Endothelial cell of umbilical vein (primary cell): ENCODE data around the gene PPP2R5B.

Source experiments
- POLR2A ChIP-seq: IDR thresholded peaks from 2 replicates; pipeline ENCODE4 v1.6.1; 2012; ENCODE audit warnings: low read depth, mild to moderate bottlenecking, control low read depth, low read length
- POLR2AphosphoS5 ChIP-seq: IDR thresholded peaks from 2 replicates; pipeline ENCODE4 v1.6.1; 2012; ENCODE audit warnings: low read depth, mild to moderate bottlenecking, control low read depth, low read length, moderate library complexity; ENCODE audit not compliant: insufficient read depth
- TF ChIP-seq, protein P1 (sequence below), 2 donors: IDR thresholded peaks; 1 replicate in 1 of 2; 2 replicates in 1 of 2; pipeline ENCODE4 v1.5.1; 2011; ENCODE audit warnings: low read length in 2 of 2, mild to moderate bottlenecking in 2 of 2, moderate library complexity in 2 of 2, control low read depth in 1 of 2, inconsistent platforms in 1 of 2, low read depth in 1 of 2; ENCODE audit not compliant: insufficient read depth in 1 of 2; ENCODE audit errors: extremely low read depth in 1 of 2
- TF ChIP-seq, protein P2 (sequence below): IDR thresholded peaks from 2 replicates; pipeline ENCODE4 v1.6.1; 2011; ENCODE audit not compliant: insufficient read depth, insufficient read length

DNA sequence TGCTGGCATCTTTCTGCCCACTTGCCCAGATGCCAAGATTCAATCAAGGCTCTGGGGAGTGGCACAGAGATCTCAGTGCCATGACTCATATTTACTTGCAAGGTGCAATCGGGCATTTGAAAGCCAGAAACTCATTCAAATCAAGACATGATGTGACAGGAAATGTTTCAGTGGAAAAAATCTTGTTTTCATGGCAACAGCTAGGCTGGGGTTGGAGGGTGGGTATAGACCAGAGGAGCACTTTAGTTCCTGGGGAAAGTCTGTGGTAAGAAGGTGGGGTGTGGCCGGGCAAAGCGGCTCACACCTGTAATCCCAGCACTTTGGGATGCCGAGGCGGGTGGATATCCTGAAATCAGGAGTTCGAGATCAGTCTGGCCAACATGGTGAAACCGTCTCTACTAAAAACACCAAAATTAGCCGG lies 46.3 kb downstream of the PPP2R5B start:
- no peak for TF ChIP-seq POLR2A
- TF ChIP-seq, protein P1, sequence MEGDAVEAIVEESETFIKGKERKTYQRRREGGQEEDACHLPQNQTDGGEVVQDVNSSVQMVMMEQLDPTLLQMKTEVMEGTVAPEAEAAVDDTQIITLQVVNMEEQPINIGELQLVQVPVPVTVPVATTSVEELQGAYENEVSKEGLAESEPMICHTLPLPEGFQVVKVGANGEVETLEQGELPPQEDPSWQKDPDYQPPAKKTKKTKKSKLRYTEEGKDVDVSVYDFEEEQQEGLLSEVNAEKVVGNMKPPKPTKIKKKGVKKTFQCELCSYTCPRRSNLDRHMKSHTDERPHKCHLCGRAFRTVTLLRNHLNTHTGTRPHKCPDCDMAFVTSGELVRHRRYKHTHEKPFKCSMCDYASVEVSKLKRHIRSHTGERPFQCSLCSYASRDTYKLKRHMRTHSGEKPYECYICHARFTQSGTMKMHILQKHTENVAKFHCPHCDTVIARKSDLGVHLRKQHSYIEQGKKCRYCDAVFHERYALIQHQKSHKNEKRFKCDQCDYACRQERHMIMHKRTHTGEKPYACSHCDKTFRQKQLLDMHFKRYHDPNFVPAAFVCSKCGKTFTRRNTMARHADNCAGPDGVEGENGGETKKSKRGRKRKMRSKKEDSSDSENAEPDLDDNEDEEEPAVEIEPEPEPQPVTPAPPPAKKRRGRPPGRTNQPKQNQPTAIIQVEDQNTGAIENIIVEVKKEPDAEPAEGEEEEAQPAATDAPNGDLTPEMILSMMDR (IDR thresholded peaks at IDR 0.05; ENCODE audit: extremely low read depth in 1 of 2, insufficient read depth in 1 of 2, low read depth in 1 of 2, low read length in 2 of 2): no peak
- TF ChIP-seq, protein P2, sequence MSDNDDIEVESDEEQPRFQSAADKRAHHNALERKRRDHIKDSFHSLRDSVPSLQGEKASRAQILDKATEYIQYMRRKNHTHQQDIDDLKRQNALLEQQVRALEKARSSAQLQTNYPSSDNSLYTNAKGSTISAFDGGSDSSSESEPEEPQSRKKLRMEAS: no peak
- no peak for TF ChIP-seq POLR2AphosphoS5
